AG04450 (cell line): ENCODE measurements around the gene HPCAL1. TPM values are rescaled to one million over a fixed set of nuclear protein-coding genes. Genes with fewer than 3 reads are reported as not detected.

Experiments
- CTCF ChIA-PET: fragments of 300-600, 350-600 bp; formaldehyde crosslinking; extraction: SDS; loops from one replicate; lab custom pipeline; 2022; ENCODE audit warnings: antibody characterized with exemption, inconsistent platforms; lab: Charles Lee
- POLR2A ChIA-PET: fragments of 350-600 bp; formaldehyde crosslinking; extraction: SDS; loops from one replicate; lab custom pipeline; 2021; ENCODE audit warnings: antibody characterized with exemption, inconsistent platforms; lab: Yijun Ruan, JAX
- DNase-seq: peaks from one replicate; pipeline ENCODE4 v3.0.0-alpha.2; 2011; ENCODE audit warnings: low read depth, low spot score
- H3K27ac ChIP-seq: one replicate; pipeline ENCODE4 v1.5.1; 2012; ENCODE audit warnings: low read depth, low read length, control low read depth
- H3K27me3 ChIP-seq: one replicate; pipeline ENCODE4 v1.6.0; 2012; ENCODE audit warnings: low read length; ENCODE audit not compliant: control insufficient read depth, insufficient read depth
- H3K4me3 ChIP-seq: 2 replicates; pipeline ENCODE4 v1.5.1; 2011; ENCODE audit warnings: mild to moderate bottlenecking, low read depth, low read length, control low read depth
- H3K9me3 ChIP-seq: 2 replicates; pipeline ENCODE4 v1.5.1; 2012; ENCODE audit warnings: low read length; ENCODE audit not compliant: control insufficient read depth, insufficient read depth
- CTCF ChIP-seq: IDR thresholded peaks from 2 replicates; pipeline ENCODE4 v1.5.1; 2011; ENCODE audit warnings: low read depth, low read length, control low read depth, inconsistent platforms
- polyA plus RNA-seq: library from polyadenylated mRNA; depleted of rRNA; stranded (reverse); fragments of >200 nt; gene quantifications from 2 replicates; pipeline ENCODE4 v1.2.3, GENCODE V29; 2011

HPCAL1 gene
- polyA plus RNA-seq, 1 experiment: 14.4 TPM

DNA sequence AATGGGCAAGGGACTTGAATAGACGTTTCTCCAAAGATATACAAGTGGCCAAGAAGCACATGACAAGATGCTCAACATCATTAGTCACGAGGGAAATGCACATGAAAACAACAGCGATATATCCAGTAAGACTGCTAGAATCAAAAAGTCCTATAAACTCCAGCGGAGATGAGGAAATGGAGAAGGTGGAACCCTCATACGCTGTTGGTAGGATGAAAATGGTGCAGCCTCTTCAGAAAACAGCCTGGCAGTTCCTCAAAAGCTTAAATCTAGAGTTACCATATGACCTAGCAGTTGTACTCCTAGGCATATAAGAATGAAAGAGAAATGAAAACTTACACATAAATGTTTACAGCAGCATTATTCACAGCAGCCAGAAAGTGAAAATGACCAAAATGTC lies 48.1 kb downstream of the HPCAL1 start:
- DNase-seq: no peak
- CTCF ChIA-PET: no interaction called here
- Histone ChIP-seq H3K27me3 (no peaks in the 10 kb centered on the region), H3K27ac (no peak overlapping the region), H3K4me3 (no peak overlapping the region), H3K9me3 (no peaks in the 10 kb centered on the region)
- POLR2A ChIA-PET: no interaction called here
- TF ChIP-seq CTCF: no peak

GRCh38 chr2:10352361-10352760 lies 49.7 kb downstream of the HPCAL1 start:
- ChIA-PET CTCF (interaction anchor here (0.9 to 1.7 kb wide), 2 partner anchors 57 to 227 kb away, joined by 4 read pairs; no protein-coding TSS in a partner anchor), POLR2A (no interaction called here)
- no peaks in the 10 kb centered on the region for H3K9me3 ChIP-seq
- H3K27ac ChIP-seq: no peak overlapping the region
- no peak for DNase-seq
- H3K4me3 ChIP-seq: no peak overlapping the region
- no peaks in the 10 kb centered on the region for H3K27me3 ChIP-seq
- TF ChIP-seq CTCF: no peak

GRCh38 chr2:10352972-10353371 lies 50.3 kb downstream of the HPCAL1 start:
- ChIA-PET CTCF (interaction anchor here (0.9 to 1.7 kb wide), 2 partner anchors 57 to 228 kb away, joined by 4 read pairs; no protein-coding TSS in a partner anchor), POLR2A (no interaction called here)
- no peak for TF ChIP-seq CTCF
- H3K27me3 ChIP-seq: no peaks in the 10 kb centered on the region
- no peaks in the 10 kb centered on the region for H3K9me3 ChIP-seq
- H3K27ac ChIP-seq: no peak overlapping the region
- no peak for DNase-seq
- no peak overlapping the region for H3K4me3 ChIP-seq

- Histone ChIP-seq H3K27ac (no peak overlapping the region), H3K4me3 (no peak overlapping the region), H3K27me3 (no peaks in the 10 kb centered on the region), H3K9me3 (no peaks in the 10 kb centered on the region)
- ChIA-PET POLR2A (no interaction called here), CTCF (interaction anchor here (0.8 to 1.7 kb wide), 2 partner anchors 55 to 229 kb away, joined by 3 to 4 read pairs; no protein-coding TSS in a partner anchor)
- TF ChIP-seq CTCF: no peak
- no peak for DNase-seq
Observed at GRCh38 chr2:10353931-10354330, 51.2 kb downstream of the HPCAL1 start.

DNA sequence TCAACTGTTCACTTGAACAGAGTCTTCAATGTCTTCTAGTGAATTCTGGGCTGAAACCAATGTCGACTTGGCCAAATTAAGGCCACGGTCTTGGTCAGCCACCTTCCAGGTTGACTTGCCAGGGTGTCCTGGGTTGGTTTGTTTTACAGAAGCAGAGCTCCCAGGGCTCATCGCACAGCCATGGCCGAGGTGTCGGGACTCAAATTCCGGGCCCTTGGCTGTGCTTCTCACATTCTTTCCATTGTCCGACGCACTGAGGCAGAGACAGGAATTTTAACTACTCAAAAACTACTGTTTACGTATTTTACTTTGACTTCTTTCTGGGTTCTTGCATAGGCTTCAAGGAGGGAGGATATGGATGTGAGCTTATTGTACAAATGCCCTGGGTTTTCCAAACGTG lies 51.7 kb downstream of the HPCAL1 start:
- CTCF ChIA-PET: no interaction called here
- no peak for TF ChIP-seq CTCF
- Histone ChIP-seq H3K4me3 (no peak overlapping the region), H3K9me3 (no peaks in the 10 kb centered on the region), H3K27ac (no peak overlapping the region), H3K27me3 (no peaks in the 10 kb centered on the region)
- DNase-seq: no peak
- POLR2A ChIA-PET: no interaction called here
